WTC11 (cell line): ENCODE results near the gene KIAA0930. TPM values are rescaled to one million over a fixed set of nuclear protein-coding genes. Genes with fewer than 3 reads are reported as not detected.

Experiments used
- ATAC-seq: fragments of 200-7000 bp; cut with Tn5 transposase; 2 replicates; pipeline ENCODE4 v1.10.0; 2021; ENCODE audit warnings: mild to moderate bottlenecking, moderate library complexity
- CTCF ChIA-PET: fragments of 300-600 bp; sonication (Branson Sonifier 250); formaldehyde crosslinking; loops from one replicate; lab custom pipeline; 2021; ENCODE audit warnings: antibody characterized with exemption; lab: Charles Lee
- POLR2A ChIA-PET: fragments of 350-600 bp; sonication (Branson Sonifier 250); formaldehyde crosslinking; loops from one replicate; lab custom pipeline; 2021; ENCODE audit warnings: antibody characterized with exemption; lab: Charles Lee
- DNase-seq: peaks from one replicate; pipeline ENCODE4 v3.0.0; 2021; ENCODE audit warnings: low spot score
- H3K27ac Mint-ChIP-seq: 2 replicates; pipeline ENCODE4 v1.8.0; 2021; ENCODE audit warnings: mixed read lengths
- H3K27me3 Mint-ChIP-seq: 2 replicates; pipeline ENCODE4 v1.8.0; 2021; ENCODE audit warnings: low read depth, mild to moderate bottlenecking, moderate library complexity, mixed read lengths
- H3K36me3 Mint-ChIP-seq: 2 replicates; pipeline ENCODE4 v1.8.0; 2021; ENCODE audit warnings: mixed read lengths
- H3K4me1 Mint-ChIP-seq: 2 replicates; pipeline ENCODE4 v1.8.0; 2022; ENCODE audit warnings: mixed read lengths
- H3K4me3 Mint-ChIP-seq: 2 replicates; pipeline ENCODE4 v1.8.0; 2021; ENCODE audit warnings: mild to moderate bottlenecking, moderate library complexity, mixed read lengths
- H3K9me3 Mint-ChIP-seq: 2 replicates; pipeline ENCODE4 v1.8.0; 2021; ENCODE audit warnings: mixed read lengths
- FOXK1 ChIP-seq: sonication (generic); formaldehyde crosslinking; IDR thresholded peaks from 2 replicates; pipeline ENCODE4 v1.8.0; 2022; ENCODE audit warnings: mild to moderate bottlenecking, moderate library complexity, missing genetic modification reagents
- GABPB1 ChIP-seq: sonication (generic); formaldehyde crosslinking; IDR thresholded peaks from 2 replicates; pipeline ENCODE4 v1.8.1; 2023; ENCODE audit warnings: mild to moderate bottlenecking, missing genetic modification reagents
- NFE2L1 ChIP-seq: sonication (generic); formaldehyde crosslinking; IDR thresholded peaks from 2 replicates; pipeline ENCODE4 v1.8.1; 2023; ENCODE audit warnings: missing genetic modification reagents
- PRRX2 ChIP-seq: fragments of 250-450 bp; sonication (Bioruptor Pico); IDR thresholded peaks from 2 replicates; pipeline ENCODE4 v1.8.0; 2021; ENCODE audit warnings: mild to moderate bottlenecking
- SMAD3 ChIP-seq: sonication (generic); formaldehyde crosslinking; IDR thresholded peaks from 2 replicates; pipeline ENCODE4 v1.8.0; 2022; ENCODE audit warnings: missing genetic modification reagents, mild to moderate bottlenecking, borderline replicate concordance
- TCF7 ChIP-seq: sonication (generic); formaldehyde crosslinking; IDR thresholded peaks from 2 replicates; pipeline ENCODE4 v1.8.0; 2022; ENCODE audit warnings: mild to moderate bottlenecking, low read depth, missing genetic modification reagents, moderate library complexity
- ZNF671 ChIP-seq: fragments of 250-450 bp; sonication (Bioruptor Pico); IDR thresholded peaks from 2 replicates; pipeline ENCODE4 v1.8.0; 2021; ENCODE audit warnings: mild to moderate bottlenecking
- total RNA-seq: library from RNA; stranded (reverse); gene quantifications from 3 replicates; pipeline ENCODE4 v1.2.3, GENCODE V29; 2021
- TF ChIP-seq, protein P1 (sequence below): sonication (generic); formaldehyde crosslinking; IDR thresholded peaks from 2 replicates; pipeline ENCODE4 v1.8.1; 2023; ENCODE audit warnings: mild to moderate bottlenecking, missing genetic modification reagents, moderate library complexity
- TF ChIP-seq, protein P2 (sequence below): fragments of 250-450 bp; sonication (Bioruptor Pico); conservative IDR thresholded peaks from 2 replicates; pipeline ENCODE4 v1.9.0; 2021; ENCODE audit warnings: mild to moderate bottlenecking
- TF ChIP-seq, protein P3 (sequence below): fragments of 250-450 bp; sonication (Bioruptor Pico); IDR thresholded peaks from 2 replicates; pipeline ENCODE4 v2.1.2; 2022; ENCODE audit warnings: mild to moderate bottlenecking, moderate library complexity
- TF ChIP-seq, protein P4 (sequence below): sonication (generic); formaldehyde crosslinking; IDR thresholded peaks from 2 replicates; pipeline ENCODE4 v1.8.0; 2022; ENCODE audit warnings: missing genetic modification reagents
- TF ChIP-seq, protein P5 (sequence below): sonication (generic); formaldehyde crosslinking; IDR thresholded peaks from 2 replicates; pipeline ENCODE4 v1.8.1; 2023; ENCODE audit warnings: mild to moderate bottlenecking, missing genetic modification reagents, borderline replicate concordance
- TF ChIP-seq, protein P6 (sequence below): sonication (generic); formaldehyde crosslinking; IDR thresholded peaks from 2 replicates; pipeline ENCODE4 v1.8.0; 2022; ENCODE audit warnings: mild to moderate bottlenecking, missing genetic modification reagents
- TF ChIP-seq, protein P7 (sequence below): sonication (generic); formaldehyde crosslinking; IDR thresholded peaks from 2 replicates; pipeline ENCODE4 v1.8.0; 2023; ENCODE audit warnings: missing genetic modification reagents

KIAA0930 gene
- total RNA-seq, 1 experiment from 2014 or later = 62.1 TPM

DNA sequence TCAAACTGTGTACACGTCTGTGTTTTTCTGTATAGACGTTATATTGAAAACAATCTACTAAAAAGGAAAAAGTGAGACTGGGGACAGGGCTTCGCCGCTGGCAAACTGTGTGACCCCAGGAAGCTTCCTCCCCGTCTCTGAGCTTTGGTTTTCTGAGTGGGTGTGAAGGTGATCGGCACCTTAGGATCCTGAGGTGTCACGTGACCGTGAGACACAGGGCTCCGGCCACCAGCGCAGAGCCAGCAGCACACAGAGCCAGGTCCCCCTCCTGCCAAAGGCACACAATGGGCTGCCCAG, 32.0 kb downstream of the KIAA0930 start:
- TF ChIP-seq, protein P1, sequence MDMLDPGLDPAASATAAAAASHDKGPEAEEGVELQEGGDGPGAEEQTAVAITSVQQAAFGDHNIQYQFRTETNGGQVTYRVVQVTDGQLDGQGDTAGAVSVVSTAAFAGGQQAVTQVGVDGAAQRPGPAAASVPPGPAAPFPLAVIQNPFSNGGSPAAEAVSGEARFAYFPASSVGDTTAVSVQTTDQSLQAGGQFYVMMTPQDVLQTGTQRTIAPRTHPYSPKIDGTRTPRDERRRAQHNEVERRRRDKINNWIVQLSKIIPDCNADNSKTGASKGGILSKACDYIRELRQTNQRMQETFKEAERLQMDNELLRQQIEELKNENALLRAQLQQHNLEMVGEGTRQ (CRISPR knock-in tag) = peak; percentile 53; the same call in 1 of the 2 replicates
- no peak for TF ChIP-seq NFE2L1 (CRISPR knock-in tag)
- Mint-ChIP-seq H3K4me1 (peaks cover 21% of the 10 kb centered on the region), H3K4me3 (no peak overlapping the region)

DNA sequence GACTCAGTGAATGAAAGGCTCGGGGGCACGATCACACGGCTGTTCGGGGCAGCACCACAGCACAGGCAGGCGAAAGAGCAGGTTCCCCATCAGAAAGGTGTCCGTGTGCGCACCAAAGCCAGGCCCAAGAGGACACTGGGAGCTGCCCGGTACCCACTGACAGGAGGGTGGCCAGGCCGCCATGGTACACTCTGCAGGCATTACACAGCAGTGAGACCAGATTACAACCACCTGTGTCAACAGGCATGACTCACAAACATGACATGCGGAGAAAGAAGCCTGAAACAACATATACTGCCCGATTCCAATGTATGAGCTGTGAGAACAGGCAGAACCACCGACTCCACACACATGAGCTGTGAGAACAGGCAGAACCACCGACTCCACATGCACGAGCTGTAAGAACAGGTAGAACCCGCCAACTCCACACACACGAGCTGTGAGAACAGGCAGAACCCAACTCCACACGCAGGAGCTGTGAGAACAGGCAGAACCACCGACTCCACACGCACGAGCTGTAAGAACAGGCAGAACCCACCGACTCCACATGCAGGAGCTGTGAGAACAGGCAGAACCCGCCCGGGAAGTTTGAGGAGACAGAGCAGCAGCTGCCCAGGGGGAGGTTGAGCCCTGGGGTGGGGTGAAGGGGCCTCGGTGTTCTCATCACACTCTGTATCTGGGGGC, 32.6 kb downstream of the KIAA0930 start:
- TF ChIP-seq PRRX2 (CRISPR knock-in tag) (no peak), TCF7 (no peak), ZNF671 (CRISPR knock-in tag) (no peak), SMAD3 (CRISPR knock-in tag) (no peak)
- TF ChIP-seq, protein P2, sequence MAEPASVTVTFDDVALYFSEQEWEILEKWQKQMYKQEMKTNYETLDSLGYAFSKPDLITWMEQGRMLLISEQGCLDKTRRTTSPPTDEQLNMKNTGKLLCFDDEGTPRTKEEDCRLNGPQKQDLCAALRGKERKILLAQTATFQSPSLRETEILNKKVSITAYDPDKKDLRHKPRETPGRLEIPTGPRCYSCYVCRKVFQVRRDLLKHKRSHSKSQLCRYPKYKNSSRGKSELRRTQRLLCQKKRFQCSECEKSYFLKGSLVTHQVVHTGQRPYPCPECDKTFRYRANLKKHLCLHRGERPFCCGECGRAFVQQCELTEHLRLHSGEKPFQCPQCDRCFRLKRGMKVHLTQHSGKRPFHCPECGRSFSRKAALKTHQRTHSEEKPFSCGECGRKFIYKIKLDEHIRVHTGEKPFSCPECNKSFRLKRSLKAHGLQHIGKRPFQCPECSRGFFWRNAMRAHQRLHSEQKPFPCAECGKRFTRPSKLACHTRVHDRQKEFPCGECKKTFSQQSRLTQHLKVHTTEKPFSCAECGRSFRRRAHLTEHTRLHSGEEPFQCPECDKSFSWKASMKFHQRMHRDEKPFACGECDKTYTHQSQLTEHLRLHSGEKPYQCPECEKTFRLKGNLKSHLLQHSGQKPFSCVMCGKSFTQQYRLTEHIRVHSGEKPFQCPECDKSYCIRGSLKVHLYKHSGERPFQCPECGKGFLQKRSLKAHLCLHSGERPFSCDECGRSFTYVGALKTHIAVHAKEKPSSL (CRISPR knock-in tag) = no peak
- TF ChIP-seq, protein P3, sequence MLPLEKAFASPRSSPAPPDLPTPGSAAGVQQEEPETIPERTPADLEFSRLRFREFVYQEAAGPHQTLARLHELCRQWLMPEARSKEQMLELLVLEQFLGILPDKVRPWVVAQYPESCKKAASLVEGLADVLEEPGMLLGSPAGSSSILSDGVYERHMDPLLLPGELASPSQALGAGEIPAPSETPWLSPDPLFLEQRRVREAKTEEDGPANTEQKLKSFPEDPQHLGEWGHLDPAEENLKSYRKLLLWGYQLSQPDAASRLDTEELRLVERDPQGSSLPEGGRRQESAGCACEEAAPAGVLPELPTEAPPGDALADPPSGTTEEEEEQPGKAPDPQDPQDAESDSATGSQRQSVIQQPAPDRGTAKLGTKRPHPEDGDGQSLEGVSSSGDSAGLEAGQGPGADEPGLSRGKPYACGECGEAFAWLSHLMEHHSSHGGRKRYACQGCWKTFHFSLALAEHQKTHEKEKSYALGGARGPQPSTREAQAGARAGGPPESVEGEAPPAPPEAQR (CRISPR knock-in tag) = no peak
- TF ChIP-seq, protein P4, sequence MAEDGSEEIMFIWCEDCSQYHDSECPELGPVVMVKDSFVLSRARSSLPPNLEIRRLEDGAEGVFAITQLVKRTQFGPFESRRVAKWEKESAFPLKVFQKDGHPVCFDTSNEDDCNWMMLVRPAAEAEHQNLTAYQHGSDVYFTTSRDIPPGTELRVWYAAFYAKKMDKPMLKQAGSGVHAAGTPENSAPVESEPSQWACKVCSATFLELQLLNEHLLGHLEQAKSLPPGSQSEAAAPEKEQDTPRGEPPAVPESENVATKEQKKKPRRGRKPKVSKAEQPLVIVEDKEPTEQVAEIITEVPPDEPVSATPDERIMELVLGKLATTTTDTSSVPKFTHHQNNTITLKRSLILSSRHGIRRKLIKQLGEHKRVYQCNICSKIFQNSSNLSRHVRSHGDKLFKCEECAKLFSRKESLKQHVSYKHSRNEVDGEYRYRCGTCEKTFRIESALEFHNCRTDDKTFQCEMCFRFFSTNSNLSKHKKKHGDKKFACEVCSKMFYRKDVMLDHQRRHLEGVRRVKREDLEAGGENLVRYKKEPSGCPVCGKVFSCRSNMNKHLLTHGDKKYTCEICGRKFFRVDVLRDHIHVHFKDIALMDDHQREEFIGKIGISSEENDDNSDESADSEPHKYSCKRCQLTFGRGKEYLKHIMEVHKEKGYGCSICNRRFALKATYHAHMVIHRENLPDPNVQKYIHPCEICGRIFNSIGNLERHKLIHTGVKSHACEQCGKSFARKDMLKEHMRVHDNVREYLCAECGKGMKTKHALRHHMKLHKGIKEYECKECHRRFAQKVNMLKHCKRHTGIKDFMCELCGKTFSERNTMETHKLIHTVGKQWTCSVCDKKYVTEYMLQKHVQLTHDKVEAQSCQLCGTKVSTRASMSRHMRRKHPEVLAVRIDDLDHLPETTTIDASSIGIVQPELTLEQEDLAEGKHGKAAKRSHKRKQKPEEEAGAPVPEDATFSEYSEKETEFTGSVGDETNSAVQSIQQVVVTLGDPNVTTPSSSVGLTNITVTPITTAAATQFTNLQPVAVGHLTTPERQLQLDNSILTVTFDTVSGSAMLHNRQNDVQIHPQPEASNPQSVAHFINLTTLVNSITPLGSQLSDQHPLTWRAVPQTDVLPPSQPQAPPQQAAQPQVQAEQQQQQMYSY (CRISPR knock-in tag) = no peak
- no peak for DNase-seq
- CTCF ChIA-PET = interaction anchor here (0.5 to 2.3 kb wide), 32 partner anchors 8 to 387 kb away, joined by 3 to 49 read pairs (median 5); partner anchors contain the start of gene NUP50
- Mint-ChIP-seq H3K4me1 (peaks cover 16% of the 10 kb centered on the region), H3K9me3 (no peaks in the 10 kb centered on the region), H3K36me3 (no peaks in the 10 kb centered on the region; the same call in 1 of the 2 replicates), H3K27me3 (no peaks in the 10 kb centered on the region), H3K27ac (peak overlapping the region; percentile 38; the same call in 1 of the 2 replicates), H3K4me3 (no peak overlapping the region)
- POLR2A ChIA-PET = interaction anchor here (0.6 kb wide), 1 partner anchor 339 kb away, joined by 3 read pairs; no protein-coding TSS in a partner anchor
- no peak for ATAC-seq

More for the DNA sequence above, 32.0 kb downstream of the KIAA0930 start:
- H3K9me3 Mint-ChIP-seq = no peaks in the 10 kb centered on the region
- no peaks in the 10 kb centered on the region for H3K27me3 Mint-ChIP-seq
- H3K36me3 Mint-ChIP-seq = no peaks in the 10 kb centered on the region; the same call in 1 of the 2 replicates
- ChIA-PET POLR2A (interaction anchor here (0.6 kb wide), 1 partner anchor 339 kb away, joined by 3 read pairs; no protein-coding TSS in a partner anchor), CTCF (interaction anchor here (0.5 to 2.3 kb wide), 37 partner anchors 8 to 388 kb away, joined by 3 to 49 read pairs (median 5); partner anchors contain the start of gene NUP50)
- no peak overlapping the region for H3K27ac Mint-ChIP-seq
- DNase-seq (no peak), ATAC-seq (no peak; the same call in 1 of the 2 replicates)

DNA sequence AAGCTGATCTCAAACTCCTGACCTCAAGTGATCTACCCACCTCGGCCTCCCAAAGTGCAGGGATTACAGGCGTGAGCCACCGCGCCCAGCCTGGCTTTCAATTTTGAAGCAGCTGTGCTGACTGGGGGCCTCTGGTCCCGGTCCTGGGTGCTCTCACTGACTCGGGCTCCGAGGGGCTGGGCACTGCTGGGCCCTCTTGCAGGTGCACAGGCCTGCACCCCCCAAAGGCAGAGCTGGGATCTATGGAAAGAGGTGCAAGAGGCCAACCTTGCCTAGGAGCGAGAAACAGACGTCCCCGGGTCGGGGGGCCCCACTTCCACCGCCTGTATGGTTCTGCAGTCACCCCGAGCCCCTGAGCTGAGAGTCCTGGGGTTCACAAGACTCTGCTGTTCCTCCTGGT, 33.2 kb downstream of the KIAA0930 start:
- no peaks in the 10 kb centered on the region; the same call in 1 of the 2 replicates for H3K36me3 Mint-ChIP-seq
- no peak for DNase-seq
- no peak overlapping the region for H3K27ac Mint-ChIP-seq
- H3K9me3 Mint-ChIP-seq = no peaks in the 10 kb centered on the region
- H3K4me3 Mint-ChIP-seq = no peak overlapping the region
- ChIA-PET POLR2A (no interaction called here), CTCF (interaction anchor here (1.0 to 2.1 kb wide), 4 partner anchors 13 to 48 kb away, joined by 3 to 17 read pairs (median 5); partner anchors contain the start of gene NUP50)
- H3K4me1 Mint-ChIP-seq = peaks cover 11% of the 10 kb centered on the region
- ATAC-seq = no peak
- H3K27me3 Mint-ChIP-seq = no peaks in the 10 kb centered on the region
- no peak for TF ChIP-seq GABPB1 (CRISPR knock-in tag)
- TF ChIP-seq, protein P5, sequence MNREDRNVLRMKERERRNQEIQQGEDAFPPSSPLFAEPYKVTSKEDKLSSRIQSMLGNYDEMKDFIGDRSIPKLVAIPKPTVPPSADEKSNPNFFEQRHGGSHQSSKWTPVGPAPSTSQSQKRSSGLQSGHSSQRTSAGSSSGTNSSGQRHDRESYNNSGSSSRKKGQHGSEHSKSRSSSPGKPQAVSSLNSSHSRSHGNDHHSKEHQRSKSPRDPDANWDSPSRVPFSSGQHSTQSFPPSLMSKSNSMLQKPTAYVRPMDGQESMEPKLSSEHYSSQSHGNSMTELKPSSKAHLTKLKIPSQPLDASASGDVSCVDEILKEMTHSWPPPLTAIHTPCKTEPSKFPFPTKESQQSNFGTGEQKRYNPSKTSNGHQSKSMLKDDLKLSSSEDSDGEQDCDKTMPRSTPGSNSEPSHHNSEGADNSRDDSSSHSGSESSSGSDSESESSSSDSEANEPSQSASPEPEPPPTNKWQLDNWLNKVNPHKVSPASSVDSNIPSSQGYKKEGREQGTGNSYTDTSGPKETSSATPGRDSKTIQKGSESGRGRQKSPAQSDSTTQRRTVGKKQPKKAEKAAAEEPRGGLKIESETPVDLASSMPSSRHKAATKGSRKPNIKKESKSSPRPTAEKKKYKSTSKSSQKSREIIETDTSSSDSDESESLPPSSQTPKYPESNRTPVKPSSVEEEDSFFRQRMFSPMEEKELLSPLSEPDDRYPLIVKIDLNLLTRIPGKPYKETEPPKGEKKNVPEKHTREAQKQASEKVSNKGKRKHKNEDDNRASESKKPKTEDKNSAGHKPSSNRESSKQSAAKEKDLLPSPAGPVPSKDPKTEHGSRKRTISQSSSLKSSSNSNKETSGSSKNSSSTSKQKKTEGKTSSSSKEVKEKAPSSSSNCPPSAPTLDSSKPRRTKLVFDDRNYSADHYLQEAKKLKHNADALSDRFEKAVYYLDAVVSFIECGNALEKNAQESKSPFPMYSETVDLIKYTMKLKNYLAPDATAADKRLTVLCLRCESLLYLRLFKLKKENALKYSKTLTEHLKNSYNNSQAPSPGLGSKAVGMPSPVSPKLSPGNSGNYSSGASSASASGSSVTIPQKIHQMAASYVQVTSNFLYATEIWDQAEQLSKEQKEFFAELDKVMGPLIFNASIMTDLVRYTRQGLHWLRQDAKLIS = no peak
- TF ChIP-seq, protein P6, sequence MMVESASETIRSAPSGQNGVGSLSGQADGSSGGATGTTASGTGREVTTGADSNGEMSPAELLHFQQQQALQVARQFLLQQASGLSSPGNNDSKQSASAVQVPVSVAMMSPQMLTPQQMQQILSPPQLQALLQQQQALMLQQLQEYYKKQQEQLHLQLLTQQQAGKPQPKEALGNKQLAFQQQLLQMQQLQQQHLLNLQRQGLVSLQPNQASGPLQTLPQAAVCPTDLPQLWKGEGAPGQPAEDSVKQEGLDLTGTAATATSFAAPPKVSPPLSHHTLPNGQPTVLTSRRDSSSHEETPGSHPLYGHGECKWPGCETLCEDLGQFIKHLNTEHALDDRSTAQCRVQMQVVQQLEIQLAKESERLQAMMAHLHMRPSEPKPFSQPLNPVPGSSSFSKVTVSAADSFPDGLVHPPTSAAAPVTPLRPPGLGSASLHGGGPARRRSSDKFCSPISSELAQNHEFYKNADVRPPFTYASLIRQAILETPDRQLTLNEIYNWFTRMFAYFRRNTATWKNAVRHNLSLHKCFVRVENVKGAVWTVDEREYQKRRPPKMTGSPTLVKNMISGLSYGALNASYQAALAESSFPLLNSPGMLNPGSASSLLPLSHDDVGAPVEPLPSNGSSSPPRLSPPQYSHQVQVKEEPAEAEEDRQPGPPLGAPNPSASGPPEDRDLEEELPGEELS (CRISPR knock-in tag) = no peak
- TF ChIP-seq, protein P7, sequence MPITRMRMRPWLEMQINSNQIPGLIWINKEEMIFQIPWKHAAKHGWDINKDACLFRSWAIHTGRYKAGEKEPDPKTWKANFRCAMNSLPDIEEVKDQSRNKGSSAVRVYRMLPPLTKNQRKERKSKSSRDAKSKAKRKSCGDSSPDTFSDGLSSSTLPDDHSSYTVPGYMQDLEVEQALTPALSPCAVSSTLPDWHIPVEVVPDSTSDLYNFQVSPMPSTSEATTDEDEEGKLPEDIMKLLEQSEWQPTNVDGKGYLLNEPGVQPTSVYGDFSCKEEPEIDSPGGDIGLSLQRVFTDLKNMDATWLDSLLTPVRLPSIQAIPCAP (CRISPR knock-in tag) = no peak
- no peak for TF ChIP-seq FOXK1
